GM21526 (cell line): ENCODE measurements around the gene PNMA1.
A peak's percentile ranks its signal among the peaks of the same experiment; 100 is the strongest.
"Not testable (repeated sequence)": the region's sequence is repeated elsewhere in the genome, so short reads cannot be mapped to it uniquely, and the experiment has no call there.

ENCODE experiments used
- ATAC-seq: cut with Tn5 transposase; IDR thresholded peaks from one replicate; pipeline ENCODE4 v1.9.1; 2021; ENCODE audit warnings: moderate library complexity; ENCODE audit not compliant: unreplicated experiment, low FRiP score

PNMA1 gene

DNA sequence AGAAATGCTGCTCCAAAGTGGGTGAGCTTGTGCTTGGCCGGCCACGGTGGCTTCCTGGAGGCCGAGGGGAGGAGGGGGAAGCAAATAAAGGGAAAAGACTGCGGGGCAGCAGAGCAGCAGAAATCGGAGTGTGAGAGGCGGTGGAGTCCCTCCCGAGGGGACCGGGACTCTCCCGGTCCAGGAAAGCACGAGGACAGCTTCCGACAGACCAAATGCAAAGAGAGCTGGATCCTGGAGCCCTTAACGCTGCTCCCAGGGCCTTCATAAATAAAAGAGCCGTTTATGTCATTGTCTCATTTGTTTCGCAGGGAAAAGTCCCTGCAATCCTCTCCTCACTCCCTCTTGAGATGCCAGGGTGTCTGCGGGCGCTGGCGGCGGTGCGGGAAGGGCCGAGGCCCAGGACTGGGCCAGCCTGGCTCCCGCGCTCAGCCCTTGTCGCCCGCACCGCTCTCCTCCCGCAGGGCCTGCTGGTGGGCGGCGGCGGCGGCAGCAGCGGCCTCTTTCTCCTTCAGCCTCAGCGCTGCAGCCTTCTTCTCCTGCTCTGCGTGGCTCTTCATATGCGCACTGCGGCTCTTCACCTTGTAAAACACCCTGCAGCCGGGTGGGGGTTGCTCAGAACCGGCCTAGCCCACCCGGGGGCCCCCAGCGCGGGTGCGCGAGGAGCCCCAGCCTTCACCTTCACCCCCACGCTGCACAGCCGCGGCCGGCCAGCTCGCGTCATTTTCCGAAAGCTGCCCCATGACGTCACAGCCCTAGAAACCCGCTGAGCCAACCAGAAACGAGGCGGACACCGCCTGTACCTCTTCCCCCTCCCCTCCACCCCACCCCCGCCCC is 4.5 kb upstream of the PNMA1 start:
- ATAC-seq, result no peak

- no peak for ATAC-seq
Measured at GRCh38 chr14:73717711-73718417, 3.7 kb upstream of the PNMA1 start.

DNA sequence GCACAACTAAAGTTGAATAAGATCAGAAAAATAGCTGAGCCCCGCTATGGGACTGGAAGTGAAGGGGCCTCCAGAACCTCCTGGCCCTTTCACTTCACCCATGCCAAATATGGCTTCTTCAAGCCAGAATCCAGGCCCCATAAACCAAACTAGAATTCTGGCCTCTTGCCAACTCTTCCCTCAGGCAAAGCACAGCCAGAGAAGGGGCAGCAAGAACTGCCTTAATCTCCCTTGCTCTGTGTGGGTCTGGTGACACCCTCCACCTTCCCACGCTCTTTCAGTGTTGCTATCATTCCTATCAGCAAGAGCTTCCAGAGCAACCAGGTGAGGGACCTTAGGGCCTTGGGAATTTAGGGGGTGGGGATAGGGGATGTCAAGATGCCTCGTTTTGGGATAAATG is 3.1 kb upstream of the PNMA1 start:
- ATAC-seq, result no peak

GRCh38 chr14:73715707-73716106 is 1.5 kb upstream of the PNMA1 start:
- ATAC-seq, result no peak

DNA sequence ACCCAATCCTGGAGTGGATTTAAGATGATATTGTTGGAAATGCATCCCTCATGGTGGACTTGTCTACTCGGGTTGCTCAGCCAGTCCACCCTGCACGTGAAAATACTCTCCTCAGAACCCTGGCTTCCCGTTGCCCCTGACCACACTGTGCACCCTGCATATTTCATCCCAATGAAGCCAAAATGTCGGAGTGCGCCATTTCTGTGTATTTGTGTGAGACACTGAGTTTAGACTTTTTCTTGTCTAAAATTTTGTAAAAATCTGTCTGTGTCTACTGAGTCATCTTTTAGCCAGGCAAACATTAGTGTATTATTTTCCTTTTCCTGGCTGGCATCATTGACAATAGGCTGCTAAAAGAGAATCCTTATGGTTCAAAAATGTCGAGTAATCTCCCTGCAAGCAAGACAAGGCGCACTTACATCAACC is 485 bp upstream of the PNMA1 start:
- ATAC-seq, result no peak

GRCh38 chr14:73713206-73713802 is 880 bp downstream of the PNMA1 start:
- ATAC-seq, result no peak

GRCh38 chr14:73712540-73713180 is 1.5 kb downstream of the PNMA1 start:
- no peak for ATAC-seq

- no peak for ATAC-seq
Measured at GRCh38 chr14:73712071-73712506, 2.1 kb downstream of the PNMA1 start.

- ATAC-seq, result no peak
Measured at GRCh38 chr14:73710737-73711136, 3.4 kb downstream of the PNMA1 start.

- no peak for ATAC-seq
Measured at GRCh38 chr14:73709904-73710469, 4.2 kb downstream of the PNMA1 start.

DNA sequence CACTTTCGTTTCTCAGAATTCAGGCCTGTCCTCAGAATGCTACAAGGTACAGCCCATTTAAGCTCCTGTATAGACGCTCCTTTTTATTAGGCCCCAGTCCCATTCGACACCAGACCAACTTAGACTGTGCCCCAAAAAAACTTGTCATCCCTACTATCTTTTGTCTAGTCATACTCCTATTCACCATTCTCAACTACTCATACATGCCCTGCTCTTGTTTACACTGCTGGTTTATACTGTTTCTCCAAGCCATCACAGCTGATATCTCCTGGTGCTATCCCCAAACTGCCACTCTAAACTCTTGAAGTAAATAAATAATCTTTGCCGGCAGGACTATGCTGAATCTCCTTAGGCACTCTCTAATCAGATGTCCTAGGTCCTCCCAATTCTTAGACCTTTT is 6.1 kb downstream of the PNMA1 start:
- ATAC-seq, result not testable (repeated sequence)

DNA sequence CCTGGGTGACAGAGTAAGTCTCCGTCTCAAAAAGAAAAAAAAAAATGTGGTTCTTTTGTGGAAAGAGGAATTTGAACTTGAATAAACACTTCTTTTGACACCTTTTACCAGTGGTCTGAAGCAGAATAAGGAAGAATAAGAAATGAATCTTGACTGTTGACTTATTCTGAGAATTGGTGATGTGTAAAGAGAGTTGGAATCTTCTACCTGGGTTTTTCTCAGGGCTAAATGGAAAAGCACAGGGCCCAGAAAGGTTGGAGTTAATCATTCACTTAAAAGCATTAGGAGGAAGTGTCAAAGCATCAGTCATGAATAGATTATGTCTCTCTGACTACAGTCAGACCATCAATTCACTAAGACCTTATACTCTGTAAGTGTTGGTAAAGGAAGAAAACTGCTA is 13.9 kb downstream of the PNMA1 start:
- ATAC-seq, result no peak

DNA sequence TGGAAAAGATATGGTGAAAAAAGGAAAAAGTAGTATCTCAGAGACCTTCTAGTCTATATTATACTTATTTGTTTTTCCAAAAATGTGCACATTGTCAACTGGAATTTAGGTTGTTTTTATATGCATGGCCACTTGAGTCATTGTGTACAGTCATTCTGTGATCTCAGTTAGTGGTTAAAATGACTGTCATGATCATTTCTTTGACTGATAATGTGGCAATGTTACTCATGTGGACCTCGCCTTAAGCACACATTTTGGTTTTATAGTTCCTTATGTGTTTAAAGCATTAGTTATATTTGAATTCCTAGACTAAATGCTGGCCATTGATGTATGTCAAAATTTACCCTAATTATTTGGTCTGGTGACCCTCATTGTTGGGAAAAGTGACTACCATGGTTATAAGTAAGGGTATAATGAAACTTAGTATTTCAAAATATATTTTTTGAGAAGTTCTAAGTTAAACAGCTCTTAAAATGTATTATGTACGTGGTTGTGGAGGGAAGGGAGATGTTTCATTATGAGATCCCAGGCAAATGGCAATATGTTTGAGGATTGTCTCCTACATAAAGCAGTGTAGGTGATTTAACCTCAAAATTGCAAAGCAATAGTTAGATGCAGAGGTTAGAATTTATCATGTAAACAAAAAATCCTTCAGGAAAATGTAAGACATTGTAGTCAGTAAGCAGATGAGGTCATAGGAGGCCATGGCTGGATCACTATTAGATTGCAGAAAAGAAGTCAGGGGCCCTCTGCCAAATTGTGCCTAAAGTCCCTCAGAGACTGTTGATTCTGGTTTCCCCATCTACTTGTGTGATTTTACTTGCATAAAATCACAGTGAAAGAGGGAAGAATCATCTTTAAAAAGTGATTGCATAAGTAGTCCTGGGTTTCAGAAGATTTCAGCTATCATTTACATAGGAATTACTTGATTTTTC is 17.5 kb downstream of the PNMA1 start:
- ATAC-seq, result peak; percentile 67

DNA sequence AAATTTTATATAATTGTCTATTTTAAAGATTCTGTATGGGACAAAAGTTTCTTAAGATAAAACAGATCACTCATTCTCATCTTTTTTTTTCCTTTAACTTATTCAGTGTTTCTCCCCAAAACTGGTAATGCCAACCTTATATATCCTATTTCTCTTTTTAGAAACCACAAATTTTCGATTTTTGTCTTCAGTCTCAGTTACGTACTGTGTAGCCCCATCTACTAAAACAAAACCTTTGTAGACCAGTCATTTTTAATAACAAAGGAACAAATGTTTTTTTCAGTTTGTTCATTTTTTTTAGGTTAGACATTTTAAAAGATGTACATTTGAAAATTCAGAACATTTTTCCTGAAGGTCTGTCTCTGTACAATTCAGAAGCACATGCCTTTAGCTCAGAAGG is 18.2 kb downstream of the PNMA1 start:
- peak; percentile 47 for ATAC-seq

DNA sequence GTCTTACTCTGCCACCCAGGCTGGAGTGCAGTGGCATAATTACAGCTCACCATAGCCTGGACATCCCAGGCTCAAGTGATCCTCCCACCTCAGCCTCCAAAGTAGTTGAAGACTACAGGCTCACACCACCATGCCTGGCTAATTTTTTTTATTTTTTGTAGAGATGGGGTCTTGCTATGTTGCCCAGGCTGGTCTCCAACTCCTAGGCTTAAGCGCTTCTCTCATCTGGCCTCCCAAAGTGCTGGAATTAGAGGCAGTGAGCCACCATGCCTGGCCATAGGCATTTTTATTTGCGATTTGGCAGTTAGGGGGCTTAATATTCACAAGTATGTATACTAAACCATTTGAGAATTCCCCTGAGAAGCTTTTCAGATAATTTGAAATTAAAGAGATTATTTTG is 19.1 kb downstream of the PNMA1 start:
- no peak for ATAC-seq

- ATAC-seq, result no peak
Measured at GRCh38 chr14:73694083-73694482, 20.1 kb downstream of the PNMA1 start.

- ATAC-seq, result no peak
Measured at GRCh38 chr14:73686901-73687300, 27.3 kb downstream of the PNMA1 start.

DNA sequence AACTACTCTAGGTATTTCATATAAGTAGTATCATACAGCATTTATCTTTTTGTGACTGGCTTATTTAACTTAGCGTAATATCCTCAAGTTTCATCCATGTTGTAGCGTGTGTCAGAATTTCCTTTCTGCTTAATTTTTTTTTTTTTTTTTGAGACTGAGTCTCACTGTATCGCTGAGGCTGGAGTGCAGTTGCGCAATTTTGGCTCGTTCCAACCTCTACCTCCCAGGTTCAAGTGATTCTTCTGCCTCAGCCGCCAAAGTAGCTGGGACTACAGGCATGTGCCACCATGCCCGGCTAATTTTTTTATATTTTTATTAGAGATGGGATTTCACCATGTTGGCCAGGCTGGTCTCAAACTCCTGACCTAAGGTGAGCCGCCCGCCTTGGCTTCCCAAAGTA is 28.9 kb downstream of the PNMA1 start:
- no peak for ATAC-seq

GRCh38 chr14:73684627-73685026 is 29.6 kb downstream of the PNMA1 start:
- ATAC-seq, result no peak

DNA sequence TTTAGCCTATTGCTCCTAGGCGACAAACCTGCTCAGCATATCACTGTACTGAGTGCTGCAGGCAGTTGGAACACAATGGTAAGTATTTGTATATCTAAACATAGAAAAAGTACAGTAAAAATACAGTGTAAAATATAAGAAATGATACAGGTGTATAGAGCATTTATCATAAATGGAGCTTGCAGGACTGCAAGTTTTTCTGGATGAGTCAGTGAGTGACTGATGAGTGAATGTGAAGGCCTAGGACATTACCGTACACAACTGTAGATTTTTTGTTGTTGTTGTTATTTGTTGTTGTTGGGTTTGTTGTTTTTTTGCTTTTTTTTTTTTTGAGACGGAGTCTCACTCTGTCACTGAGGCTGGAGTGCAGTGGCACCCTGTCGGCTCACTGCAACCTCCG is 33.4 kb downstream of the PNMA1 start:
- no peak for ATAC-seq
